Measurements from ENCODE around the gene TOMM20L. TPM values are rescaled to one million over a fixed set of nuclear protein-coding genes. Genes with fewer than 3 reads are reported as not detected.

Gene TOMM20L
- not detected in 5 replicates for total RNA-seq (2022; extraction: Qiagen RNA extraction; ENCODE audit: low read depth)

GRCh38 chr14:58395812-58396788 is at the start of gene TOMM20L:
TOMM20L (plus strand) TSS chr14:58395930; CDS start chr14:58395958, 28 bp downstream.

DNA sequence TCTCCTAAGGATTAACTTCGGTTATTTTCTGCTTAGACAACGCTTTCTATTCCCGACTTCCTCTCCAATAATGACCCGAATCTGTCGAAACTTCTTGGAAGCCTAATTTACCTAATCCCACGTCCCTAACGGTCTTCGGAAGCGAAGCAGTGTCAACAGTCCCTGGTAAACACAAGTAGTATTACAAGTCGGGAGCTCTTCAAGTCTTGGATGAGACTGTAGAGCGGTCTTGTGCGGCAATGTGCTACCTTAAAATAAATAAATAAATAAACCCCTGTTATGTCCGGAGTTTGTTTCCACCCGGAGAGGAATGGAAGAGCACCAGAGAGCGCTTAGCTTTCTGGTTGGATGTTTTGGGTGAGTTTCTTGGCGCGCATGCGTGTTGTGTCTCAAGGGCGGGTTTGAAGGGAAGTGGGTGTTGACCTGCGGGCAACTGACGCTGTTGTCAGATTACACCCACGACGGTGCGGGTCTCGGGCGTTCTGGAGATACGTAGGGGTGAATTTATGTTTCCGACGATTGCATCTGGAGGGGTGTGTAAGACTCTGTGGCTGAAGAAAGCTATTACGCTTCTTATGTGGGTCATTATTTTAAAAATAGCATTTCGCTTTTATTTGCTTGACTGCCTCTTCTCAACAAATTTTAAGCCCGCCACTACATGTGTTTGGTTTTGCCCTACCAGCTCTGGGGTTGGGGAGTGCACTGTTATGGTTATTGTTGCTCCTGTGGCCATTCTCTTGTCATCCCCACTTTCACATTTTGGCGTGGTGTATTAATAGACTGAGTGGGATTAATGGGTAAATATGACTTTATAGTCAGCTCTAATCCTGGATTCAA is 31.8 kb downstream of the TOMM20L start, which contains the start of the genes KIAA0586 and TIMM9:
KIAA0586 (plus strand) TSS at position 439 of the 837 bp plus-strand sequence. CDS start 546 bp downstream, outside the sequence.
TIMM9 (minus strand) TSS at position 251 of the 837 bp plus-strand sequence. CDS start 15,586 bp downstream, outside the sequence.

Other genes starting within 250 kb of the TOMM20L start
- gene ARMH4, start 243.7 kb upstream of the TOMM20L start, total RNA-seq (2022; extraction: Qiagen RNA extraction; ENCODE audit: low read depth) = 0.30 to 0.99 TPM (median 0.55 TPM) in 5 replicates
- gene ACTR10, start 195.8 kb upstream of the TOMM20L start, total RNA-seq (2022; extraction: Qiagen RNA extraction; ENCODE audit: low read depth) = 43.9 to 50.4 TPM (median 45.8 TPM) in 5 replicates
- 186 to 271 TPM (median 190 TPM) in 5 replicates for gene PSMA3, start 151.1 kb upstream of the TOMM20L start, total RNA-seq (2022; extraction: Qiagen RNA extraction; ENCODE audit: low read depth)
- 3.4 to 7.4 TPM (median 5.7 TPM) in 5 replicates for gene ARID4A, start 97.4 kb upstream of the TOMM20L start, total RNA-seq (2022; extraction: Qiagen RNA extraction; ENCODE audit: low read depth)
- gene TIMM9, start 31.6 kb downstream of the TOMM20L start, total RNA-seq (2022; extraction: Qiagen RNA extraction; ENCODE audit: low read depth) = 63.8 to 88.9 TPM (median 78.5 TPM) in 5 replicates
- gene KIAA0586, start 31.8 kb downstream of the TOMM20L start, total RNA-seq (2022; extraction: Qiagen RNA extraction; ENCODE audit: low read depth) = 7.8 to 10.6 TPM (median 9.4 TPM) in 5 replicates
- 0.39 to 0.77 TPM (median 0.51 TPM) in 5 replicates for gene DACT1, start 242.0 kb downstream of the TOMM20L start, total RNA-seq (2022; extraction: Qiagen RNA extraction; ENCODE audit: low read depth)